Stimulated activated CD8-positive, alpha-beta memory T cell treated with anti-CD3 and anti-CD28 coated beads, Interleukin-12 subunit alpha, Interleukin-12 subunit beta, amount 100 ng/mL, for 24 hours (primary cell): ENCODE measurements around the gene CCDC28B.
"Not testable (repeated sequence)": the region's sequence is repeated elsewhere in the genome, so short reads cannot be mapped to it uniquely, and the experiment has no call there.

ENCODE experiments used
- DNase-seq: peaks from one replicate; pipeline ENCODE4 v3.0.0-alpha.2; 2020; ENCODE audit errors: extremely low read depth

Gene CCDC28B

DNA sequence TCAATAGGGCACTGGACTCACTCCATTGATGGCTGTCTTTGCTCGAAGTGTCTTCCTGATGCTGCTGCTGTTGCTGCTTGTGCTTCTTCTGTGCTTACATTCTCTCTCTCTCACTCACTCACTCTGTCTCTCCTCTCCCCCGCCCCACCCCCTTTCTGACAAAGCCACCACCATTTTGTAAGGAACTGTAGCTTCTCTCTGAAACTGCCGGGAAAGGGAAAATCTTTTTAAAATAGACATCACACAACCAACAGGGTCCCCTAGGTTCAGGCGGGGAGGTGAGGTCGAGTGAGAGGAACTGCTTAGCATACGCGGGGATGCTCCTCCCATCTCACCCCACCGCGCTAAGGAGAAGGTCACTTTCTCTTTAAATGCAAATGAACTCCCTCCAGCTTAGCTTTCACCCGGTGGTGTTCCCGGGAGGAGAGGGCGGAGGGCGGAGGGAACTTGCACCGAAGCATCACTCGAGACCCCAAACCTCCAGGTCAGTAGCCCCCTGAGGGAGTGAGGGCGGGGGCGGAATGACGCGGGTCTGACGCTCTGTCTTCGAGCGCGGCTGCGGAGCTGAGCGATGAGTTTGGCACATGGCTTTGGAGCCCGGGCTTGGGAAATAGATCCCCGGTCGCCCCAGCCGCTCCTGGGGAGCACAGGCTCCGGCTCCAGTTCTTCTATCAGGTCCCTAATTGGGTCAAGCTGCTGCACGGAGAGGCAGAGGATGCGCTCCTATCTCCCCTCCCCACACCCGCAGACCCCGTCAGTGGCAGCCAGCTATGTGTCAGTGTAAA is at the start of gene CCDC28B:
CCDC28B (plus strand) TSS at position 370 of the 785 bp plus-strand sequence. CDS start 1,341 bp downstream, outside the sequence.
- DNase-seq: no peak

DNA sequence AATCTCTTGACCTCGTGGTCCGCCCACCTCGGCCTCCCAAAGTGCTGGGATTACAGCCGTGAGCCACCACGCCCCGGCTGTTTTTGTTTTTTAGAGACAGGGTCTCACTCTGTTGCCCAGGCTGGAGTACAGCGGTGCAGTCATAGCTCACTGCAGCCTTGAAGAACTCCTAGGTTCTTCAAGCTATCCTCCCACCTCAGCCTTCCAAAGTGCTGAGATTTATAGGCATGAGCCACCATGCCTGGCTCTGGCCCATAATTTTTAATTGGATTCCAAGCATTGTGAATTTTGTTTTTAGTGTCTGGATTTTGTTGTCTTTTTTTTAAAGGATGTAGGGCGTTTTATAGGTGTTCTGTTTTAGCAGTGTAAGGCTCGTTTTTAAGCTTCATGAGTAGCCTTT is 49.5 kb upstream of the CCDC28B start:
- DNase-seq: no peak

DNA sequence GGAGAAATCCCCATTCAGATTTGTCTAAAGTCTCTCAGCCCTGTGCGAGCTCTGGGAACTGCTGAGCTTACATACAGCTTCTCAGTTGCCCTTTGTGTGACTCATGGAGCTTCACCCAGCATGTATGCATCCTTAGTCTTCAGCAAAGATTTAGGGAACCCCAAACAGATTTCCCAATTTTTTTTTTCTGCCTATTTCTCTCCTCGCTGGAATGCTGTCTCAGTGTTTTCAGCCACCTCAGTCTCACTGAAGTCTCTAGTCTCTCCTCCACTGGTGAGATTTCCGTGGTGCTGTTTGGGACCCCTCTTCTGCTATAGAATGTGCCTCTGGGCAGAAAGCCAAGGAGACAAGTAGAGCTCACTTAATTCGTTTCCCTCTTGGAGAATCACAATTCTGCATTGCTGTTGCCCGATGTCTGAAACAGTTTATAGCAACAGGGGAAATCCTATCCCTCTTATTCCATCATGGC is 49.0 kb upstream of the CCDC28B start:
- DNase-seq: no peak

DNA sequence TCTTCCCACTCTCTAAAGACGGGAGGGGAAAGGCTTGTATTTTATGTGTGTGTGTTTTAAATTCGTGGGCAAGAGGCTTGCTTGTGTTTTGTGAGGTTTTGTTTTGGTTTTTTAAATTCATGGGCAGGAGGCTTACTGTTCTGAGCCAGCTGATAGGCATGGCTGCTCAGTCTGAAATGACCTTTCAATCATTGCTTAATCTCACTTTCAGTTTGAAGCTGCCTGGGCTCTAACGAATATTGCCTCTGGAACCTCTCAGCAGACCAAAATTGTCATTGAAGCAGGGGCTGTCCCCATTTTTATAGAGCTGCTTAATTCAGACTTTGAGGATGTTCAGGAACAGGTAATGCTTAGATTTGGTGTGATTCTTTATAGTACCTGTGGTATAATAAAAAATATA is 41.2 kb upstream of the CCDC28B start:
- no peak for DNase-seq

DNA sequence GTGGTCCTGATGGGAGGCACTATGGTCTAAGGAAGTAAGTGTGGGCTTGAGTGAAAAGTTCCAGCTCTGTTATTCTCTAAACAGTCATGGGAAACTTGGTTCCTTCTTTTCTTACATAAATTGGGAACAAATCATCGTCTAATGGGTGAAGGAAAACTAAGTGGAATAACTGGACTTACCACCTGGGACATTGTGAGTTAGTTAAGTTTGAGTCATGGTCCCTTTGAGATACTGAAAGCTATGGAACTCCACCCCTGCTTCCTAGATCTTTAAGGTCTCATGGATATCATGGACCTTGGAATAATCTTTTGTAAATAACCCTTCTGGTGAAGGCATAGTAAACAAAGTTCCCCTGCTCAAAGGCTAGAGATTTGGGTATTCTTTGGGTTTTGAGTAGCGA is 37.0 kb upstream of the CCDC28B start:
- no peak for DNase-seq

DNA sequence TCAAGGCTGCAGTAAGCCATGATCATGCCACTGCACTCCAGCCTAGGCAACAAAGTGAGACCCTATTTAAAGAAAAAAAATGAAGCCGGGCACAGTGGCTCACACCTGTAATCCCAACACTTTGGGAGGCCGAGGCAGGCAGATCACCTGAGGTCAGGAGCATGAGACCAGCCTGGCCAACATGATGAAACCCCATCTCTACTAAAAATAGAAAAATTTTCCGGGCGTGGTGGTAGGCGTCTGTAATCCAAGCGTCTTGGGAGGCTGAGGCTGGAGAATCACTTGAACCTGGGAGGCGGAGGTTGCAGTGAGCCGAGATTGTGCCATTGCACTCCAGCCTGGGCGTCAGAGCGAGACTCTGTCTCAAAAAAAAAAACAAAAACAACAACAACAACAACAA is 34.8 kb upstream of the CCDC28B start:
- not testable (repeated sequence) for DNase-seq

- no peak for DNase-seq
Observed at GRCh38 chr1:32170991-32171390, 29.4 kb upstream of the CCDC28B start.

DNA sequence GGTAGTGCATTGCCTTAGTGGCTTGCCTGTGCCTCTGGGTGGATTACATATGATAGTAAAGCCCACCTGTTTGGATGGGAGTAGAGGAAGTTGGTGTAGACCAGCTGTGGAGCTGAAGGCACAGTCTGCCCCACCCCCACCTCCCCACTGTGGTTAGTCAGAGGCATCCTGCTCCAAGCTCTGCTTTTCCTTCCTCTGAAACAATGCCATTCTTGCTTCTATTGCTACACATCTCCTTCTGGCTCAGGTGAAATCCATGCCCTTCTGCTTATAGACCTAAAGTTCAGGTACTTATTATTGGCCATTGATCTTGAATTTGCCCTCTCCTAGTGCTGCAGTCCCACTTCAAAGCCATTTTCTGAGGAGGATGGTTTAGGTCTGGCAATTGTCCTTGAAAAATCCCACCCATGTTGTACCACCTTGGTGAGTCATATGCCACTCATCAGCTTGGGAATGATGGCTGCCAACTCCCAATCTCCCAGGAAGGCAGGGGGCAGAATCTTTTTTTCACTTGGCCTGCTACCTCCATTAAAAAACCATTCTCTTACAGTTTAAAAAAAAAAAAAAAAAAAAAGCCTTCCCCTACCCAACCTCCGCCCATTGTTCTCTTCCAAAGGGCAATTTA is 27.7 kb upstream of the CCDC28B start:
- DNase-seq: no peak

- no peak for DNase-seq
Observed at GRCh38 chr1:32178380-32179192, 21.8 kb upstream of the CCDC28B start.

DNA sequence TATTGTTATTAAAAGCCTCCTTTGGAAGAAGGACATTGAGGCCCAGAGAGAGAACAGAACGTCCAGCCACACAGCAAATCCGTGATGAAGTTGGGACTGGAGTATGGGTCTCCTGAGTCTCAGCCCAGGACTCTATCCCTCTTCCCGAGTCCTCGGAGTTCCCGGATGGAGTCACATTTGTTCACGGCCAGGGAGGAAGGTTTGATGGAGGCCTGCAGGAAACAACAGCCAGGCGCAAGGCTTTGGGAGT is 21.3 kb upstream of the CCDC28B start:
- DNase-seq: no peak

- peak; percentile 77 for DNase-seq
Observed at GRCh38 chr1:32179443-32180185, 20.8 kb upstream of the CCDC28B start, which contains the start of gene TXLNA. Gene TXLNA (plus strand): TSS chr1:32179675. CDS start chr1:32180346, 671 bp downstream.

DNA sequence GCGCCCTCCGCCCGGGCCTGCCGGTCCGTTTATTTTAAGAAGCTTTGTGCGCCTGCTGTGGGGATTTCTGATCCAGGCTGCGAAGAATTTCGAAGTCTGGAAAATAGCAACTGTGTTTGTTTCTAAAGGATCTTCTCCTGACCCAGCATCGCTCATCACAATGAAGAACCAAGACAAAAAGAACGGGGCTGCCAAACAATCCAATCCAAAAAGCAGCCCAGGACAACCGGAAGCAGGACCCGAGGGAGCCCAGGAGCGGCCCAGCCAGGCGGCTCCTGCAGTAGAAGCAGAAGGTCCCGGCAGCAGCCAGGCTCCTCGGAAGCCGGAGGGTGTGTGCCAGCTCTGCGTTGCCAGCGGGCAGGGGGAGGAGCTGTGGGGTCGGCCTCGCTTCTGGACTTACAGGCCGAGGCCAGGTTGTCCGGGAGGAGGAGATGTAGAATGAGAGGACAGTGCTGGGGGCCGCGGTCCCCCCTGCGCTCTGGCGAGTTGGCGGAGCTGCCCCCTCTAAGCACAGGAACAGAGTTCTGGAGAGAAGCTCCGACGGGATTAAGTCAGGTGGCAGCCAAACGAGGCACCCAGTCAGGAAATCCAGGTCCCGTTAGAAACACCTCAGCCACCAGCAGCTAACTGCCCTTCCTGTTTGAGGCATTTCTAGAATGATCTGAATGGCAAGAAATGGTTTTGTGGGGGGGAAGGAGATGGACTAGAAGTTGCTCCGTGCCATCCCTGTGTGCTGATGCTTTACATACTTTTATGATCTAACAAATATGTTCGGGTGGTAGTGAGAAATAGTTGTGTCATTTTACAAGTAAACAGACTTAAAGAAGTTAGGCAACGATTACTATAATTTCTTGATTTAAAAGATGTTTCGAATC is 20.0 kb upstream of the CCDC28B start:
- no peak for DNase-seq

- DNase-seq: no peak
Observed at GRCh38 chr1:32181065-32181464, 19.3 kb upstream of the CCDC28B start.

GRCh38 chr1:32181563-32181962 is 18.8 kb upstream of the CCDC28B start:
- DNase-seq: no peak

GRCh38 chr1:32182060-32182459 is 18.3 kb upstream of the CCDC28B start:
- no peak for DNase-seq

GRCh38 chr1:32184650-32185049 is 15.7 kb upstream of the CCDC28B start:
- DNase-seq: no peak

GRCh38 chr1:32186077-32186476 is 14.3 kb upstream of the CCDC28B start:
- no peak for DNase-seq

- DNase-seq: no peak
Observed at GRCh38 chr1:32186491-32186890, 13.9 kb upstream of the CCDC28B start.

DNA sequence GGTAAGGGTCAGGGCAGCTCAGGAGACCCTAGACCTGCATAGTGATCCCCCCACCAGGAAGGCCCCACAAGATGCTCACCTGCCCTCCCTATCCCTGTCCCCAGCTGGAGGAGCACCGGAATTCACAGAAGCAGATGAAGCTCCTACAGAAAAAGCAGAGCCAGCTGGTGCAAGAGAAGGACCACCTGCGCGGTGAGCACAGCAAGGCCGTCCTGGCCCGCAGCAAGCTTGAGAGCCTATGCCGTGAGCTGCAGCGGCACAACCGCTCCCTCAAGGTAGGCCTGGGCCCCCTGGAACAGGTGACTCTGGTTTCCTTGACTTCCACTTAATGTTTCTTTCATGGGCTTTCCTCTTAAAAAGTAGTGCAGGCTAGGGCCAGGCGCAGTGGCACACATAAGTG is 12.5 kb upstream of the CCDC28B start:
- no peak for DNase-seq

GRCh38 chr1:32192220-32192948 is 8.0 kb upstream of the CCDC28B start:
- DNase-seq: no peak
